HTERT RPE-1 (cell line): ENCODE results near the gene ZNF503.

ENCODE experiments used
- in situ Hi-C: fragments of 300-500 bp; cut with MboI; formaldehyde crosslinking; loops from 4 replicates; pipeline ENCODE4 v1.14.3; 2020; ENCODE audit warnings: low sequenced_read_pairs

The ZNF503 gene

DNA sequence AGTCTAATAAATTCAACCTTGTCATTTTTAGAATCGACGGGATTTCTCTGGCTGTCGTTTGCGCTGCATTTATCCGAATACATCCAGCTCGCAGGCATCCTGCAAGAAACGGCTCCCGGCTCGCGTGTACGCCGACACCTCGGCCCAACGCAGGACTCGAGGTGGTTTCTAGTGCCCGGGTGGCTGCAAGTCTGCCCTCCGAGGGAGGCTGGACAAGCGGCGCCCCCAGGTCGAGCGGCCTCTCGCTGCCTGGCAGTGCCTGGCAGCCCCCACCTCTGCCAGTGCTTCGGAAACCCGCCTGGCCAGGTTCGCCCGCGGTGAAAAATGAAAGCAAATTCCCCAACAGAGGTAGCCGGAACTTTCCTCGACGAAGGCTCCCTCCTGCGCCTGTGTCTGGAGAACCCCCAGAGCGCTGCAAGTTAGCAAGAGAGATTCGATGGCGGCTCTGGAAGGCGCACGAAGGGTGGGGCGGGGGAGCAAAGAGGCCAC, 5.7 kb upstream of the ZNF503 start:
- in situ Hi-C loops: no loop called here

DNA sequence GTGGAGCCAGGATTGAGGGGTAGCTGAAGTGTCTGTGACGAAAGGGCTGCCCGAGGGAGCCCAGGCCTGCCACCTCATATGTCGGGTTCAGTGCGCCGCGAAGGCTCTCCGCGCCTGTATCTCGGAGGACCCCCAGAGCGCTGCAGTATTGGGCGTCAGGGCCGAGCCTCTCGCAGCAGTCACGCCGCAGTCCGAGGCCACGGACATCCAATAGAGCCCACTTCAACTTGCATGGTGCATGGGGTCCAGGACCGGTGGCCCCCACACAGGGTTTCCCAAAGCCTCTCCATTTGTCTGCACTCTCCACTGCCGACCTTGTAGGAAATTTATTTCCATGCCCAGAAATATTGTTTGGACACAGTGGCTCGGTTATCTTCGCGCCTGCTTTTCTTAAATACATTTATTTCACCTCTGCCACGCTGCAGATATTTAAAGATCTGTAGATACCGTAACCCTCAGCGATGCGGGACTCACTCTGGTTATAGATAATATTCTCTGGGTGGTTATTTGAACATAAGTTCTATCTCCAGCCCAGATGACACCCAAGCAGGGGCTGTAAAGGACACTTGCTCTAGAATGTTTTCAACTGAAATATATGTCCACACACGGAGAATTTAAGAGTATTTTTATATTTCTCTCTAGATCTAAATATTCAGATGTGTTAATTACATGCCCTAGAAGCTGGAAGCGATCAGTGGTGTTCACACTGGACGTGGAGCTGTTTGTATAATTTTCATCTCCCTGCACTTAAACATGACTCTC, 5.1 kb upstream of the ZNF503 start:
- in situ Hi-C loops: no loop called here

- in situ Hi-C loops: no loop called here
Measured at GRCh38 chr10:75405598-75406461, 4.3 kb upstream of the ZNF503 start.

DNA sequence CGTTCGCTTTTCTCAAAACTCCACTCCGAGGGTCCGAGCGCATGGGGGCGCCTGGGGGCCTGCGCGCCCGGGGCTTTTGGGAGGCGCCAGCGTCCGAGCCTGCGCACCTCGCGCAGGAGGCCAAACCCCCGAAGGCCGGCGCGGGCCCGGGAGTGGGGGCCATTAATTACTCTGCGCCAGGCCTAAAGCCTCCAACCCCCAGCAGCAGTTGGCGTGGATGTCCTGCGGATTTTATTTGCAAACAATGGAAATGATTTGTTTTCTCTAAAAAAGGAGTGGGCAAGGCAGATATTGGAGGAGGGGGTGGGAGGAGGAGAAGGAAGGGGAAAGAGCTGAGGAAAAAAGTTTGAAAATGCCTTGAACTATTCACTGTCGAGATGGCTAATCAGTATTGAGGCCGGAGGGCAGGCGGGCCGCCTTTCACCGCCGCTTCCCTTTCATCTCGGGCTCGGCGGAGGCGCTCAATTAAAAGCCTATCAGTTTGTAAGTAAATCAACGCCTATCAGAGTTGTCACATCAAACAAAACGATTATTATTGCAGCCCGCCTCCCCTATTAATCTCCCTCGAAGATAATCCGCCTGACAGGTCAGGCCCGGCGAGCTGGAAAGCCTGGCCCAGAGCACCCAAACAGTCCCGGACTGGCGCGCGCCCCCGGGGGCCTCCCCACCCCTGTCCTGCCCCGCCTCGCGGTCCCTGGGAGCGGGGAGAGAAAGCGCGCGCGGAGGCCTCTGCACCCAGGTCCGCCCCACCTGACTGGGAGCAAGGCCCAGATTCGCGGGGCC, 3.4 kb upstream of the ZNF503 start:
- in situ Hi-C loops: no loop called here

DNA sequence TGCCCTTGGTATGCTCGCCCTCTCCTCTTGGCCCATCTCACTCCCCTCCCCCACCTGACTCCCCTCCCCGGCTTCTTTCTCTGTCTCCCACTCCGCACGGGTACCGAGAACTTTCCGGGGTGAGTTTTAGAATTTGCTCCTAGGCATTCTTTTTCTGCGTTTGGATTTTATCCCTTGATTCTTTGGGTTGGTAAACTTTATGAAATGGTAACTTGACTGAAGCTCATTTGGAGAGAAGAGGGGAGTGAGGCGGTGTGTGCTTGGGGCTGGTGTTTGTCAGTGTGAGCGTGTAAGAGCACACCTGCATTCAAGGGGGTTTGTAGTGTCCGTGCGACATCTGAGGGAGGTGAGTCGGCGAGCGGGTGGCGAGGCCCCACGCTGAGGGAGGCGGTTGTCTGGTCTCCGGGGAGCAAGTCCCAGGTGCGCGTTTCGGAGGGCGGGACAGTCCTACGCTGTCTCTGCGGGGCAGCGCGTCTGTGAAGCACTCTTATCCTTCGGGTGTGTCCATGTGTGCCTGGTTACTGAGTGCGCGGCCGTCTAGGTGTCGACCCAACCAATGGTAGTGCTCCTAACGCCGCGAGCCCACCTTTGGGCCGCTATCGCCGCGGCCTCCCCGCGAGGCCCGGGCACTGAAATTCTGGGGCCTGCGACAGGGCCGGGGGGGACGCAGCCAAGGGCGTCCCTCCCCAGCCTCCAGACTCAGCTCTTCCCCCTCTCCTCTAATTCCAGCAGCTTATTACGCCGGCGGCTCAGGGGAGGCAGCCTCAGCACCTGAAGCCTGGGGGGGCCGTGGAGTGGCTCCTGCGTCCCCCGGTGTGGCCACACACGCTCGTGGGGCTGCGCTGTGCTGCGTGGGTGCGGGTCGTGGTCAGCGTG, 2.6 kb upstream of the ZNF503 start:
- in situ Hi-C loops: no loop called here

- in situ Hi-C loops: no loop called here
Measured at GRCh38 chr10:75403144-75403938, 1.8 kb upstream of the ZNF503 start.

GRCh38 chr10:75402486-75403143, 1.1 kb upstream of the ZNF503 start:
- in situ Hi-C loops: no loop called here

DNA sequence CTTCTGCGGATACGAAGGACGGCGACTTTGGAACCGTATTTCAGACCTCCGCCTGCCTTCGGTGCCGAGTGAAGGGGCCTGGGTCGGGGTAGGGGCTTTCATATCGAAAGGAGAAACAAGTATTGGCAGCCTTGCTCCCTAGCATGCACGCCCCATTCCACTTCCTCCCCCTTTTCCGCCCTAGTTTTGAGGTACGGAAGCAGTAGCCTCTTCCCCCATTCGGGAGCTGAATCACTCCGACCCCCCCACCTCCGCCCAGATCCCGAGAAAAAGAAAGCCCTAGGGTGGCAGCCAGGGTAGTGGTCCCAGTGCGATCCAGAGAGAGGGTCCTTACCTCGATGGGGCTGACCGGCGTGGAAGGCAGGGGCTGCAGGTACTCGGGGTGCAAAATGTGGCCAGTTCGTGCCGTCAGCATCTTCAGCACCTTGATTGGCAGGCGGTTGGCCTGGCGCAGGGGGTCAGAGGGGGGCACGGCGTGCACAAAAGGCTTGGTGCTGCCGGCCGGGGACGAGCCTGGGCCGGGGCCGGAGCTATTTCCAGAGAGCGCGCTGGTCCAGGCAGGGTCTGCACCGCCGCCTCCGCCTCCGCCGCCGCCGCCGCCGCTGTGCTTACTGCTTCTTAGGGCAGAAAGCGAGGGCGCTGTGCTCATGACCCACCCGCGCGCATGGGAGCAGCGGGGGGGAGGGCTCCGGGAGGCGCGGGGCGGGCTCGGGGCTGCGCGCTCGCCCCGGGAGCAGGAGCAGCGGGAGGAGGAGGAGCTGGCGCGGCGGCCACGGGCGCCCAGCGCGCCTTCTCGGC, 594 bp downstream of the ZNF503 start:
- in situ Hi-C loops: no loop called here

GRCh38 chr10:75400163-75400770, 1.3 kb downstream of the ZNF503 start:
- in situ Hi-C loops: no loop called here

GRCh38 chr10:75399461-75400162, 2.0 kb downstream of the ZNF503 start:
- in situ Hi-C loops: no loop called here

DNA sequence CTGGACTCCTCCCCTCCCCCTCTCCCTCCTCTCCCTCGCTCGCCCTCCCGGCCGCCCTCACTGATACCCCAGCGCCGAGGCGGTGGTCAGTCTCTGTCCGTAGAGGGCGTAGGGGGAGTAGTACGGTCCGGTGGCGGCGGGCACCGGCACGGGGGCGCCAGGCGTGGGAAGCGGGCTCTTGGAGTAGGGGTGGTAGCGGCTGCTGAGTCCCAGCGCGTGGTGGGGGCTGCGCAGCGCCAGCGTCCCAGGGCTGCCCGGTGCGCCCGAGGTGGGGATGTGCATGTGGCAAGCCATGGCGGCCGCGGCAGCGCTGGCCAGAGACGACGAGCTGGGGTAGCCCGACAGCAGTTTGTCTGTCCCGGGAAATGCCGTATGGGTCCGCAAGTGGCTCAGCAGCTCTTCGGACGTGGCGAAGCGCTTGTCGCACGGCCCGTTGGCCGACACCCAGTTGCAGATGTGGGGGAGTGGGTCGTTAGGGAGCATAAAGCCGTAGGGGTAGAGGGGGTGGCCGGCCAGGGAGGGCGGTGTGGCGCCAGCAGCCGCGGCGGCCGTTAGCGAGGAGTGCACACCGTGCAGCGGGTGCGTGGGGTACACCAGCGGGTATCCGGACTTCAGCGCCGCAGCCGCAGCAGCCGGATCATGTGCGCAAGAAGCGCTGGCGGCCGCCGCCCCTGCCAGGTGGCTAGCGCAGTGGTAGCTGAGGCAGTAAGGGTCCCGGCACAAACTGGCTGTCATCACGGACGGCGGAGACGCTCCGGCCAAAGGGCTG, 2.7 kb downstream of the ZNF503 start:
- in situ Hi-C loops: no loop called here

GRCh38 chr10:75398200-75398691, 3.3 kb downstream of the ZNF503 start:
- in situ Hi-C loops: no loop called here

GRCh38 chr10:75397496-75398199, 3.9 kb downstream of the ZNF503 start:
- in situ Hi-C loops: no loop called here

DNA sequence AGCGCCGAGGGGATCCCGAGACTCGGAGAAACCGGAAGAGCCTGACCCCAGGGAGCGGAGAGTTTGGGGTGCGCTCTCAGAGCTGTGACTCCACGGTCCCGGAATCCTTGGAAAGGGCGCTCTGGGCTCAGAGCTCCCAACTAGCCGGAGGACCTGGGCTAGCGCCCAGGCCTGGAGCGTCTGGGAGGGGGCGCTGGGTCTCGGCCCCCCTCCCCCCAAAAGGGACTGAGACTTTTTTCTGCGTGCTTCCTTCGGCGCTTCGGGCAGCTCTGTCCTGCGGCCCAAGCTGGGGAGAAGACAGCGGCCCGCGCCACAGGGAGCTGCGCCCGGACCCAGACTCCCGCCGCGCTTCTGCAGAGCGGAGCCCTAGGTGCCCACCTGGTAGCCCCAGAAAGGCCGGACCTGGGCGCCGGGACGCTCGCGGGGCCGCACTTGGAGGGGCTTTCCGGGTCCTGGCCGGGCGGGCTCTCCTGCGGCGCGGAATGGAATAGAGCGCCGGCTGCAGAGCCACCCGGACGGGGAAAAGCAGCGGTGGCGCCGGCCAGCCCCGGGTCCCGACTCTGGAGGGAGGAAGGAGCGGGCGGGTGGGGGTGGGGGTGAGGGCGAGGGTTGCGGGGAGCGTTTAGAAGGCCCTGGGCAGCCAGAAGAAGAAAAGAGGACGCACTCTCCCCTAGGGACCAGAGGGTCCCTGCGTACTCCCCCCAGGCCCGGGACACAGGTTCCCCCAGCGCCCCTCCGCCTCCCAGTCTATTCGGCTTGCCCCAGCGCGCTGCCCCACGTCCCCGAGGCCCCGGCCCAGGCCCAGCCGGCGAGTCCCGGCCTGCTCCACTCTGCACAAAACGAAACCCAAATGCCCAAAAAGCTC, 4.7 kb downstream of the ZNF503 start:
- in situ Hi-C loops: no loop called here
